HEK293T (cell line): ENCODE measurements around the gene POLR1A.

Experiments
- CTCF ChIA-PET: fragments of 350-600 bp; formaldehyde crosslinking; extraction: SDS; loops from one replicate; lab custom pipeline; 2021; ENCODE audit warnings: antibody characterized with exemption, inconsistent platforms; lab: Yijun Ruan, JAX
- POLR2A ChIA-PET: fragments of 350-600 bp; formaldehyde crosslinking; extraction: SDS; loops from one replicate; lab custom pipeline; 2020; ENCODE audit warnings: antibody characterized with exemption, inconsistent platforms; lab: Yijun Ruan, JAX
- DNase-seq: peaks from one replicate; pipeline ENCODE4 v3.0.0; 2012; ENCODE audit warnings: mixed read lengths; ENCODE audit errors: extremely low spot score
- ARNT ChIP-seq: fragments of 450-650 bp; IDR thresholded peaks from 2 replicates; pipeline ENCODE4 v1.6.1; 2017; ENCODE audit warnings: mild to moderate bottlenecking
- BHLHE40 ChIP-seq: fragments of 450-650 bp; IDR thresholded peaks from 2 replicates; pipeline ENCODE4 v1.6.1; 2016; ENCODE audit warnings: mild to moderate bottlenecking, moderate library complexity, borderline replicate concordance
- CTBP1 ChIP-seq: fragments of 450-650 bp; IDR thresholded peaks from 2 replicates; pipeline ENCODE4 v1.6.1; 2016; ENCODE audit warnings: borderline replicate concordance
- ELF4 ChIP-seq: fragments of 450-650 bp; IDR thresholded peaks from 2 replicates; pipeline ENCODE4 v1.6.1; 2017; ENCODE audit warnings: antibody characterized with exemption
- FOXA1 ChIP-seq: fragments of 450-650 bp; IDR thresholded peaks from 2 replicates; pipeline ENCODE4 v1.6.1; 2016; ENCODE audit warnings: mild to moderate bottlenecking
- FOXK2 ChIP-seq: fragments of 450-650 bp; IDR thresholded peaks from 2 replicates; pipeline ENCODE4 v1.6.1; 2016; ENCODE audit warnings: mild to moderate bottlenecking
- FOXM1 ChIP-seq: fragments of 450-650 bp; IDR thresholded peaks from 2 replicates; pipeline ENCODE4 v1.6.1; 2017; ENCODE audit warnings: mild to moderate bottlenecking, borderline replicate concordance
- HDGF ChIP-seq: fragments of 450-650 bp; IDR thresholded peaks from 2 replicates; pipeline ENCODE4 v1.6.1; 2017; ENCODE audit warnings: antibody characterized with exemption, borderline replicate concordance
- L3MBTL2 ChIP-seq: fragments of 450-650 bp; conservative IDR thresholded peaks from 2 replicates; pipeline ENCODE4 v1.6.1; 2016; ENCODE audit warnings: mild to moderate bottlenecking
- LEF1 ChIP-seq: fragments of 450-650 bp; IDR thresholded peaks from 2 replicates; pipeline ENCODE4 v1.6.1; 2017; ENCODE audit warnings: mild to moderate bottlenecking, borderline replicate concordance
- NFRKB ChIP-seq: fragments of 450-650 bp; IDR thresholded peaks from 2 replicates; pipeline ENCODE4 v1.6.1; 2016; ENCODE audit warnings: mild to moderate bottlenecking, moderate library complexity
- PKNOX1 ChIP-seq: fragments of 450-650 bp; IDR thresholded peaks from 2 replicates; pipeline ENCODE4 v1.6.1; 2016
- SP1 ChIP-seq: fragments of 450-650 bp; IDR thresholded peaks from 2 replicates; pipeline ENCODE4 v1.6.1; 2017
- SUZ12 ChIP-seq: fragments of 450-650 bp; IDR thresholded peaks from 2 replicates; pipeline ENCODE4 v1.6.1; 2016; ENCODE audit warnings: mild to moderate bottlenecking
- TARDBP ChIP-seq: fragments of 450-650 bp; IDR thresholded peaks from 2 replicates; pipeline ENCODE4 v1.6.1; 2016
- ZNF384 ChIP-seq: fragments of 450-650 bp; IDR thresholded peaks from 2 replicates; pipeline ENCODE4 v1.6.1; 2016

The POLR1A gene

GRCh38 chr2:86048383-86048701 is 57.3 kb downstream of the POLR1A start:
- no peak for DNase-seq
- CTCF ChIA-PET = no interaction called here
- POLR2A ChIA-PET = no interaction called here
- no peak for TF ChIP-seq HDGF
- TF ChIP-seq SUZ12 = no peak
- no peak for TF ChIP-seq PKNOX1
- no peak for TF ChIP-seq CTBP1
- TF ChIP-seq ARNT = no peak

GRCh38 chr2:86047575-86048382 is 57.9 kb downstream of the POLR1A start:
- no peak for DNase-seq
- ChIA-PET POLR2A (no interaction called here), CTCF (no interaction called here)
- TF ChIP-seq SUZ12 (no peak), ELF4 (no peak), FOXA1 (no peak), SP1 (no peak), L3MBTL2 (no peak), TARDBP (no peak), FOXK2 (no peak), HDGF (no peak)

GRCh38 chr2:86045541-86045940 is 60.1 kb downstream of the POLR1A start:
- ChIA-PET CTCF (interaction anchor here (0.6 kb wide), 1 partner anchor 161 kb away, joined by 3 read pairs; no protein-coding TSS in a partner anchor), POLR2A (no interaction called here)
- TF ChIP-seq SUZ12 (no peak), SP1 (no peak), ARNT (no peak), LEF1 (no peak), PKNOX1 (no peak), CTBP1 (no peak), NFRKB (no peak), FOXM1 (no peak), L3MBTL2 (no peak), HDGF (no peak), TARDBP (no peak), ZNF384 (no peak), FOXA1 (no peak), ELF4 (no peak), BHLHE40 (no peak), FOXK2 (no peak)
- DNase-seq = no peak

GRCh38 chr2:86044614-86045013 is 61.1 kb downstream of the POLR1A start:
- TF ChIP-seq PKNOX1 (no peak), SP1 (no peak), L3MBTL2 (no peak), ZNF384 (no peak), NFRKB (no peak), BHLHE40 (no peak), FOXK2 (no peak), LEF1 (no peak), HDGF (no peak), FOXA1 (no peak), ARNT (no peak), CTBP1 (no peak), FOXM1 (no peak), TARDBP (no peak), SUZ12 (no peak), ELF4 (no peak)
- ChIA-PET CTCF (no interaction called here), POLR2A (no interaction called here)
- no peak for DNase-seq

- ChIA-PET POLR2A (no interaction called here), CTCF (no interaction called here)
- DNase-seq = no peak
- TF ChIP-seq TARDBP = no peak
- no peak for TF ChIP-seq L3MBTL2
- TF ChIP-seq FOXA1 = no peak
- TF ChIP-seq ZNF384 = no peak
- TF ChIP-seq PKNOX1 = no peak
- no peak for TF ChIP-seq SUZ12
- no peak for TF ChIP-seq BHLHE40
- TF ChIP-seq FOXK2 = no peak
These were observed 61.6 kb downstream of the POLR1A start for GRCh38 chr2:86044045-86044444.
